Renal pelvis (tissue), 4 donors: ENCODE data around the gene SLC27A5. TPM values are rescaled to one million over a fixed set of nuclear protein-coding genes. Genes with fewer than 3 reads are reported as not detected.
"Not testable (repeated sequence)": the region's sequence is repeated elsewhere in the genome, so short reads cannot be mapped to it uniquely, and the experiment has no call there.

Source experiments
- DNase-seq: peaks from one replicate; pipeline ENCODE4 v3.0.0-alpha.2; 2013
- polyA plus RNA-seq, 3 donors: library from polyadenylated mRNA; unstranded; fragments of 120-200 nt; gene quantifications; one replicate each; pipeline ENCODE4 v1.2.1, GENCODE V29; 2013; ENCODE audit not compliant: insufficient read length in 3 of 3

SLC27A5 gene
- polyA plus RNA-seq, 3 donors: 13.3 to 13.8 (median 13.6) TPM

DNA sequence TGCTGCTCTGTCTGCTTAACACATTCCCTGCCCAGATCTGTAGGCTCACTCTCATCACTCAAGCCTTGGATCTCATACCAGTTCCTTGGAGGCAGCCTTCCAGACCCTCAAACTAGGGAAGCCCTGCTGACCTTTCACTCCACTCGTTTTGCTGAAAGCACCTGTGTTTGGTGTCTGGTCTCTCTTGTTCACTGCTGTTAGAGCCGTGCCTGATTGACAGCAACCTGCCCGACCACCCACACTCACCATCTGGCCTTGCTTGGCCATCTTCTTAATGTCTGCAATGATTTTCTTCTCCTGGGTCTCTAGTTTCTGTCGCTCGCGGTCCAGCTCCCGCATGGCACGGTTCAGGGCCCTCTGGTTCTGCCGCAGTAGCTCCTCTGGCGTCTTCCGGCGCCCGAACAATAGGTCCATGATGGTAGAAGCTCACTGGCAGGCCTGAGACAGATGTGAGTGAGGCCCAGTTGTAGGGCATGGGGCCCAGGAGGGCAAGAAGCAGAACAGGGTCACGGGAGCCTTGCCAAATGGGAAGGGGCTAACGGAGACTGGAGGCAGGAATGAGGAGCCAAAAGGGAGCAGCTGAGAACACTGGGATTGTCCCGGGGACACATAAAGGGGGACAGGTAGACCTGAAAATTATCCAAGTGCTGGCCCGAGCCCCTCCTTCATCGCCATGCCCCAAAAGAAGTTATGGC lies 42.2 kb upstream of the SLC27A5 start:
- DNase-seq: no peak

DNA sequence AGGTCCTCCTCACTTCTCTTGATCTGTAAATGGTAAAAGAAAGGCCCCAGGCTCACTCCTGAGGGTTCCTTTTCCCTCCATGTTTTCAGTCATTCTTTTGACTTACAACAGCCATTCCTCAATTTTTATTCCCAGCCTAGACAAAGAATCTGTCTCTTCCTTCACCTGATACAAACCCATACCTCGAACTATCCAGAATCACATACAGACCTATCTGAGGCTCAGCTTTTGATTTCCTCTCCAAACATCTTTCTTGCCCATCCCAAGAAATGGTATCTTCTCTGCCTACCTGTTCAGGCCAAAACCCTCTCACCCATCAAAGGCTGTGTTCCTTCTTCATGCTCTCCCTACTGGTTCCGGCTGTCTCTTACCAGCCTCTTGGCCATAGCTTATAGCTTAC lies 40.9 kb upstream of the SLC27A5 start:
- no peak for DNase-seq

DNA sequence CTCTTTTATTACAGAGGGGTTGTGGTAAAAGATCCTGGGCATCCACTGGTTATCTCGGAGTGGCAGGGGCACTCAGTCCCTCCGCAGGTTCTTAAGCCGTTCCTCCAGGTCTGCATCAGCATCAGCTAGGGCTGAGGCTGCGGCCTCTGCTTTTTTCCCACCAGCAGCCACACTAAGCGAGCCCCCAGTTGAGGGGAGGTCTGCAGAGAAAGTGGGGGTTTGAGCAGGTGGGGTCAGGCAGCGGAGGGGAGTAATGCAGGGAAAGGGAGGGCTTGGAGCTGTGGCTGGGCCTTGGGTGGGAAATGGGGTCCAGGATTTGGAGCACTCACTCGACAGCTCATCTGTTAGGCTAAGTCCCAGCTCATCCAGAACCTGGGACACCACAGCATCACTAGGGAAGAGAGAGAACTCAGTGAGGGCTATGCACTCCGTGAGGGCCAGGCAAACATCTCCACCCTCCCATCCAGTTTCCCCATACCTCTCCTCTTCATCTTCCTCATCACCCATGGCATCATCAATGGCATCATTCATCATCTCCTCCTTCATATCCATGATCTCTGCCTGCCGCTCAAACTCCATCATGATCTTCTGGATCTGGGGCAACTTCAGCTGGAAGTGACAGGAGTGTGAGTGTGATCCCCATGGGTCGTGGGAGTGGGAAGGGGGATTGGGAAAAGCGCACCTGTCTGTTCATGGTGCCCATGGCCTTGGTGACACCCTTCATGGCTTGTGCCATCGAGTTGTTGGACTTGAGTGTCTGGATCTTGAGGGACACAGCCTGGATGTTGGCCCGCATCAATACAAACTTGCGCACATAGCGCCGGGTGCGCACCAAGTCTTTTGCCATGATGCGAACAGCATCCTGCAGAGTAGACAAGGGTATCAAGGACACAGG lies 40.0 kb upstream of the SLC27A5 start:
- no peak for DNase-seq

DNA sequence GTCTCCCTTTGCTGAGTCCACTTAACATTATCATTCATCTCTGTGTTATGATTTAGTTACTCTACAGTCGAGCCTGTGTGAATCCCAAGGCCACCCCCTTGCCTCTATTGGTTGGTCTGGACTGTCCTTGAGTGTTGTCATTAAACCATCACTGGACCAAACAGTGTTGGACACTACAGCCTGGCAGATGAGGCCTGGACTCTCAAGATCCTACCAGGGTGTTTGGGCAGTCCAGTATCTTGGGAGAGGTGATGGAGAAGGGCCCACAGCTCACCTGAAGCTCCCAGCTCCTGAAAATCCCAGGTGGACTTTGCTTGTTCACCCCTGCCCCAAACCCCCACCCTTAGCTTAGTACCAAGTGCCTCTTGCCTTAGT lies 39.3 kb upstream of the SLC27A5 start:
- DNase-seq: no peak

DNA sequence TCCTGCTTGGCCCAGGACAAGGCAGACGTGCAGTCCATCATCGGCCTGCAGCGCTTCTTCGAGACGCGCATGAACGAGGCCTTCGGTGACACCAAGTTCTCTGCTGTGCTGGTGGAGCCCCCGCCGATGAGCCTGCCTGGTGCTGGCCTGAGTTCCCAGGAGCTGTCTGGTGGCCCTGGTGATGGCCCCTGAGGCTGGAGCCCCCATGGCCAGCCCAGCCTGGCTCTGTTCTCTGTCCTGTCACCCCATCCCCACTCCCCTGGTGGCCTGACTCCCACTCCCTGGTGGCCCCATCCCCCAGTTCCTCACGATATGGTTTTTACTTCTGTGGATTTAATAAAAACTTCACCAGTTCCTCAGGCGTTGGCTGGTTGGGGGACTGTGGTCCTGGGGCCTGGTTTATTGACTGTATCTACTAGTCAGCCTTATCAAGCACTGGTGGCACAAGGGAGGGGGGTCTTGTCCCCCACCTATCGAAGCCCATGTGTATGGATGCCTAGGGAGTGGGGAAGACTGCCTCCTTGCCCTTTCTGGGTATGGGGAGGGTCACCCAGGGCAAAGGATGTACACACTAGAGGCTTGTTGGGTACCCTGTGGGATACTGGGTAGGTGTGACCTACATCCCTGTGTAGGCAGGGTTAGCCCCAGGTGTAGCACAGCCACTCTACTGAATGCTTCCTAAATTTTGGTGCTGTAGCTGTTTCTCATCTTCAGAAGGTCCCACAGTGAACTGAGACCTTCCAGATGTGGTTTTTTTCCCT lies 38.8 kb upstream of the SLC27A5 start:
- no peak for DNase-seq

DNA sequence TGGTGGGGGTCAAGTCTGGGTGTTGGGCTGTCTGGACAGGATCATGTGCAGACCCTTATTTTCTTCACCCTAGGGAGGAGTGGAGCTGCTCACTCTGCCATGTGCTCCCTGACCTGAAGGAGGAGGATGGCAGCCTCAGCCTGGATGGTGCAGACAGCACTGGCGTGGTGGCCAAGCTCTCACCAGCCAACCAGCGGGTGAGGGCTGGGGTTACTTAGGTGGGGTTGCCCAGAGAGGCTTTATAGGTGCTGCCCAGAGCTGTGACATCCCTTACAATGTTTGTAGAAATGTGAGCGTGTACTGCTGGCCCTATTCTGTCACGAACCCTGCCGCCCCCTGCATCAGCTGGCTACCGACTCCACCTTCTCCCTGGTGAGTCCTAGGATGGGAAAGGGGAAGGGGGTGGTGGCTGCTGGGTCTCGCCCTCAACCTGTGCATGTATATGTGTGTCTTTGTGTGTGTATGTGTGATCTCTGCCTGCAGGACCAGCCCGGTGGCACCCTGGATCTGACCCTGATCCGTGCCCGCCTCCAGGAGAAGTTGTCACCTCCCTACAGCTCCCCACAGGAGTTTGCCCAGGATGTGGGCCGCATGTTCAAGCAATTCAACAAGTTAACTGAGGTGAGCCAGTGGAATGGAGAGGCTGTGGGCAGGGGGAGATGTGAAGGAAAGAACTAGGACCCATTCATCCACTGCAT lies 38.0 kb upstream of the SLC27A5 start:
- no peak for DNase-seq

DNA sequence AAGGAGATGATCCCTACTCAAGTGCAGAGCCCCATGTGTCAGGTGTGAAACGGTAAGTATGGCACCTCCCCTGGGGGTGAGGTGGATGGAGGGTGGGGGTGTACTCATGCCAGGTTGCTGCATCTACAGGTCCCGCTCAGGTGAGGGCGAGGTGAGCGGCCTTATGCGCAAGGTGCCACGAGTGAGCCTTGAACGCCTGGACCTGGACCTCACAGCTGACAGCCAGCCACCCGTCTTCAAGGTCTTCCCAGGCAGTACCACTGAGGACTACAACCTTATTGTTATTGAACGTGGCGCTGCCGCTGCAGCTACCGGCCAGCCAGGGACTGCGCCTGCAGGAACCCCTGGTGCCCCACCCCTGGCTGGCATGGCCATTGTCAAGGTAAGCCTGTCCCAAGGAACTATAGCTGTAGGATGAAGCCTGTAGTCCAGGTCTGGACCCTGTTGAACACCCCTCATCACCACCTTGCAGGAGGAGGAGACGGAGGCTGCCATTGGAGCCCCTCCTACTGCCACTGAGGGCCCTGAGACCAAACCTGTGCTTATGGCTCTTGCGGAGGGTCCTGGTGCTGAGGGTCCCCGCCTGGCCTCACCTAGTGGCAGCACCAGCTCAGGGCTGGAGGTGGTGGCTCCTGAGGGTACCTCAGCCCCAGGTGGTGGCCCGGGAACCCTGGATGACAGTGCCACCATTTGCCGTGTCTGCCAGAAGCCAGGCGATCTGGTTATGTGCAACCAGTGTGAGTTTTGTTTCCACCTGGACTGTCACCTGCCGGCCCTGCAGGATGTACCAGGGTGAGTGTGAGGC lies 37.3 kb upstream of the SLC27A5 start:
- DNase-seq: no peak

DNA sequence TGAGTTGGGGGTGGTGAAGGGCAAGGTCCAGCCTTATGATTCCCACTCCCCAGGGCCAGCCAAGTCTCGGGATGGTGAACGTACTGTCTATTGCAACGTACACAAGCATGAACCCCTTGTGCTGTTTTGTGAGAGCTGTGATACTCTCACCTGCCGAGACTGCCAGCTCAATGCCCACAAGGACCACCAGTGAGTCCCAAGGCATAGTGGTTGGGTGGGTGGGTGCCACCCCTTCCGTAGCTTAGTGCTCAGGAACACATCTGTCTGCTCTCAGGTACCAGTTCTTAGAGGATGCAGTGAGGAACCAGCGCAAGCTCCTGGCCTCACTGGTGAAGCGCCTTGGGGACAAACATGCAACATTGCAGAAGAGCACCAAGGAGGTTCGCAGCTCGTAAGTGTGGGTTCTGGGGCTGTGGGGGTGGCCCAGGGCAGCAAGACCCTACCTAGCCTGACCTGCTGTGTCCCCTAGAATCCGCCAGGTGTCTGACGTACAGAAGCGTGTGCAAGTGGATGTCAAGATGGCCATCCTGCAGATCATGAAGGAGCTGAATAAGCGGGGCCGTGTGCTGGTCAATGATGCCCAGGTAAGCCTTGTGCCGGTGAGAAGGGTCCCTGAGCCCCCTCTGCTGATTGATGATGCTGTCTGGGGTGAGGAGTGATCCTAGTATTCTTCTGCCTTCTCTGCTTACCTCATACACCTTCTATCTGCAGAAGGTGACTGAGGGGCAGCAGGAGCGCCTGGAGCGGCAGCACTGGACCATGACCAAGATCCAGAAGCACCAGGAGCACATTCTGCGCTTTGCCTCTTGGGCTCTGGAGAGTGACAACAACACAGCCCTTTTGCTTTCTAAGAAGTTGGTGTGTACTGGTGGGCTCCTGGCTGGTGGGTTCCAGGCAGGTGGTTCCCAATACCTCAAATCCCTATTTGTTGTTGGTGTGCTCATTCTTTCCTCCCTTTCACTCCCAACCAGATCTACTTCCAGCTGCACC lies 35.8 kb upstream of the SLC27A5 start:
- DNase-seq: no peak

DNA sequence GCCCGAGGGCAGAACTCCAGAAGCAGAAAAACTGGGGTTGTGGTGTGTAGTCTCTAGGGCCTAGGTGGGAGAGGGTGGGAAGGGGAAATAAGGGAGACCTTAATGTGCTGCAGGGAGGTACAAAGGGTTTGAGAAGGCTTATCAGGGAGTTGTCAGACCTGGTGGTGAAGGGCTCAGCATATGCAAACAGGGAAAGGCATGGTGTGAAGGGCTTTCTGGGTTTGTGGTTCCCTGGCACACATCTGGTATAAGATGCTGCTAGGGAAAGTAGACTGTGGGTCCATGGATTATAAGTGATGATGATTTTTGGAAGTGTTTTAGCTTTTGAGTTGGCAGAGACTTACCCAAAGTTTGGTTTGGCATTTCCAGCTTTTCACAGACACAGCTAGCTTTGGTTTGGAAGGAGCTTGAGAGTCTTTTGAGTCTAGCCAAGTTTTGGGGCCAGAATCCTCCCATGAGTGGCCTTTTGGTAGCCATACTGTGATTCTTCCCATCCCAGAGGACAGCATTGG lies 34.3 kb upstream of the SLC27A5 start:
- no peak for DNase-seq

DNA sequence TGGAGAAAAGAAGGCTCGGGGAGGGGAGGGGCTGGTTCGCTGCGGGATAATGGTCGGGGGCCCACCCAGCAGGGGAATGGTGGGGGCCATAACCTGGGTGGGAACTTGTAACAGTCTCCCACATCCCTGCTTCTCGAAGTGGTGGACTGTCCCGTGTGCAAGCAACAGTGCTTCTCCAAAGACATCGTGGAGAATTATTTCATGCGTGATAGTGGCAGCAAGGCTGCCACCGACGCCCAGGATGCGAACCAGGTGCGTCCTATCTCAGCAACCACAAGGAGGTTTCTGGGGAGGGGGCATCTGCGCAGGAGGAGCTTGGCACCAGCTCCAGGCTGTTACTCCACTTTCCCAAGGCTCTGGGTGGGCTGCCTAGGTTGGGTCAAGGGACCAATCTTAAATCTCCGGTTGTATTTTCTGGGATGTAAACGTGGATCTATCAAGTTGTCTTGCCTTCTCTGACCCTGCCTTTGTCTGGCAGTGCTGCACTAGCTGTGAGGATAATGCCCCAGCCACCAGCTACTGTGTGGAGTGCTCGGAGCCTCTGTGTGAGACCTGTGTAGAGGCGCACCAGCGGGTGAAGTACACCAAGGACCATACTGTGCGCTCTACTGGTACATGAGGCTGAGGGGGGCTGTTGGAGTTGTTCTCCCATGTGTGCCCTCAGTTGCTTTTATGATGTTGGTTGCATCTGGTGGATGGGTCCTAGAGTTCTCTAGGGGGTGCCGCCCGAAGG lies 33.7 kb upstream of the SLC27A5 start:
- no peak for DNase-seq

DNA sequence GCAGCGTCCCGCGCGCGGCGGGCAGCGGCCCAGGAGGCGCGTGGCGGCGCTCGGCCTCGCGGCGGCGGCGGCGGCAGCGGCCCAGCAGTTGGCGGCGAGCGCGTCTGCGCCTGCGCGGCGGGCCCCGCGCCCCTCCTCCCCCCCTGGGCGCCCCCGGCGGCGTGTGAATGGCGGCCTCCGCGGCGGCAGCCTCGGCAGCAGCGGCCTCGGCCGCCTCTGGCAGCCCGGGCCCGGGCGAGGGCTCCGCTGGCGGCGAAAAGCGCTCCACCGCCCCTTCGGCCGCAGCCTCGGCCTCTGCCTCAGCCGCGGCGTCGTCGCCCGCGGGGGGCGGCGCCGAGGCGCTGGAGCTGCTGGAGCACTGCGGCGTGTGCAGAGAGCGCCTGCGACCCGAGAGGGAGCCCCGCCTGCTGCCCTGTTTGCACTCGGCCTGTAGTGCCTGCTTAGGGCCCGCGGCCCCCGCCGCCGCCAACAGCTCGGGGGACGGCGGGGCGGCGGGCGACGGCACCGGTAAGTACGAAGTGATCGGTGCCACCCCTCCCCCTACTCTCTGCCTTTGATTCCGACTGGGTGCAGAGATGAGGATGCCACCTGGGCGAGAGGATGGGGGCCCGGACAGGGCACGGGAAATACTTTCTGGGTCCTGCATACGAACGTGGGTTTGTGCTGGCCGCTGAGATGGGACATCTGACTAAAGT lies 32.9 kb upstream of the SLC27A5 start:
- DNase-seq: peak; percentile 62

DNA sequence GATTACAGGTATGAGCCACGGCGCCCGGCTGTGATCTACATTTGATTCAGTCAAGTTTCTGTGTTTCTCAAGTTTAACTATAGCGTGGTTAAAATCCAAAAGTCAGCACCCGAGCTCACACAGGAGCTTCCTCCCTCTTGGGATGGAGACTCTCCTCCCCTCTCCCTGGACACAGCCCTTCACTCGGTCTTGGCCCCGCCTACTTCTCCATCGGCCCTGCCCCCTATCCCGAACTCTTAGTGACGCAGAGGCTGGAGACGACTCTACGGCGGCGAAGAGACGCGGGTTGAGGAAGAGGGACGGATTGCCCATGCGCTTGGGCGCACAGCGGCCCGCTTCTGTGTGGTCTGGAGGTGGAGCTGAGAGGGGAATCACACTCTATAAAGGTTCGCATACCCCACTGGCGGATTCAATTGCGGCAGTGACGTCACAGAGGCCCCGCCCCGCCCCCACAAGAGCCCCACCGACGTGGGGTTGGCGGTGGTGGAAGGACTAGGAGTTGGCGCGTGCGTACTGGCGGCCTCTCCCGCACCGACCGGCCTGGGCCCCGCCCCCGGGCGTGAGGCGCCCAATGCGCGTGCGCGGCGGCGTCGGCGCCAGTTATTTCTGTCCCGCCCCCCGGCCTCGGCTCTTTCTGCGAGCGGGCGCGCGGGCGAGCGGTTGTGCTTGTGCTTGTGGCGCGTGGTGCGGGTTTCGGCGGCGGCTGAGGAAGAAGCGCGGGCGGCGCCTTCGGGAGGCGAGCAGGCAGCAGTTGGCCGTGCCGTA lies 32.2 kb upstream of the SLC27A5 start, which contains the start of gene TRIM28:
Gene TRIM28, plus strand, starts transcription at position 239 of the 765 bp plus-strand sequence. CDS start 694 bp downstream, outside the sequence.
- peak; percentile 99 for DNase-seq

DNA sequence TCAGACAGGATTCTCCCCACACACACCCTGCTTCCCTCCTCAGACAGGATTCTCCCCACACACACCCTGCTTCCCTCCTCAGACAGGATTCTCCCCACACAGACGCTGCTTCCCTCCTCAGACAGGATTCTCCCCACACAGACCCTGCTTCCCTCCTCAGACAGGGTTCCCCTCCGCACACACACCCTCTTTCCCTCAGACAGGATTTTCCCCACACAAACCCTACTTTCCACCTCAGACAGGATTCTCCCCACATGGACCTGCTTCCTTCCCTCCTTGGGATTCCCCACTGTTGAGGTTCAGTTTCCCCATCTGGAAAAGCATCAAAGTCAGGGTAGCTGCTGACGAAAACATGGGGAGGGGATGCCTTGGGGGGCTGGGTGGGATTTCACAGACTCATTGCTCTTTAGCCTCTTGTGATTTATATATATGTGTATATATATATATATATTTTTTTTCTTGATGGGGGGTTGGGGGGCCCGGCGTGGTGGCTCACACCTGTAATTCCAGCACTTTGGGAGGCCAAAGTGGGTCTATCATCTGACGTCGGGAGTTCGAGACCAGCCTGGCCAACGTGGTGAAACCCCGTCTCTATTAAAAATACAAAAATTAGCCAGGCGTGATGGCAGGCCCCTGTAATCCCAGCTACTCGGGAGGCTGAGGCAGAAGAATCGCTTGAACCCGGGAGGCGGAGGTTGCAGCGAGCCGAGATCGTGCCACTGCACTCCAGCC lies 31.0 kb upstream of the SLC27A5 start:
- not testable (repeated sequence) for DNase-seq

DNA sequence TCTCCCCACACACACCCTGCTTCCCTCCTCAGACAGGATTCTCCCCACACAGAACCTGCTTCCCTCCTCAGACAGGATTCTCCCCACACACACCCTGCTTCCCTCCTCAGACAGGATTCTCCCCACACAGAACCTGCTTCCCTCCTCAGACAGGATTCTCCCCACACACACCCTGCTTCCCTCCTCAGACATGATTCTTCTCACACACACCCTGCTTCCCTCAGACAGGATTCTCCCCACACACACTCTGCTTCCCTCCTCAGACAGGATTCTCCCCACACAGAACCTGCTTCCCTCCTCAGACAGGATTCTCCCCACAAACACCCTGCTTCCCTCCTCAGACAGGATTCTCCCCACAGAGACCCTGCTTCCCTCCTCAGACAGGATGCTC lies 27.4 kb upstream of the SLC27A5 start:
- DNase-seq: not testable (repeated sequence)

DNA sequence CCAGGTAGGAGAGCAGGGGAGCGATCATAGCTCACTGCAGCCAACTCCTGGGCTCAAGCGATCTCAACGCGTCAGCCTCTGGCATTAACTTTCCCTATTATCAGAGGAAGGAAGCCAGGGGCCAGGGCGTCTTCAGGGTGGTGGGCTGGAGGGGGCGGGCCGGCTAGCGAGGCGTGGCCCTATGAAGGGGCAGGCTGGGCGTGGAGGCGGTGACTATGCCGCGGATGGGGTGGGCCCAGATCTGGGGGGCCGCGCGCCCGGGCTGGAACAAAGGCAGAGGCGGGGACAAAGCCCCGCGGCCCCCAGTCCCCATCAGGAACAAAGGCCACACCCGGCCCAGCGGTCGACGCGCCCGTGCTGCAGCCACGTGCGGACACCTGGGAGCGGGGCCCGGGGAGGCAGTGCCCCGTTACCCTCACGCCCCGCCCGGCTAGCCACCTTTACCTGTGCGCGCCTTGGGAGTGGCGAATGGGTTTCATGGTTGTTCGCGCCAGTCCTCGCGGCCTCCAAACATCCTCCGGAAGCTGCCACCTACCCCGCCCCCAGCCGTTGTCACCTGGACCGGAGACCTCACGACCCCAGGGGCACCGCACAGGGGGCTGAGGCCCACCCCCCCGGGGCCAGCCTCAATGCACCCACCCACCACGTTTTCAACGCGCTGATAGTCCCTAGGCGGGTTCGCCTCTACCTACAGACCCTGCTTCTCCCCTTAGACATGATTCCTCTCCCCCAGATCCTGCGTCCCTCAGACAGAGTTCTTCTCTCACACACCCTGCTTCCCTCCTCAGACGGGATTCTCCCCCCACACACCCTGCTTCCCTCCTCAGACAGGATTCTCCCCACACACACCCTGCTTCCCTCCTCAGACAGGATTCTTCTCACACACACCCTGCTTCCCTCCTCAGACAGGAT lies 26.7 kb upstream of the SLC27A5 start:
- peak; percentile 78 for DNase-seq
